PC-9 (cell line): ENCODE results near the gene UBE3A.

ENCODE experiments used
- CTCF ChIP-seq: fragments of 200-600 bp; sonication (generic); conservative IDR thresholded peaks from 2 replicates; pipeline ENCODE4 v1.6.1; 2017; ENCODE audit warnings: mixed run types, antibody characterized with exemption, mild to moderate bottlenecking, moderate library complexity
- EZH2 ChIP-seq: fragments of 200-600 bp; sonication (generic); IDR thresholded peaks from 2 replicates; pipeline ENCODE4 v1.8.0; 2017; ENCODE audit warnings: antibody characterized with exemption, low read depth

DNA sequence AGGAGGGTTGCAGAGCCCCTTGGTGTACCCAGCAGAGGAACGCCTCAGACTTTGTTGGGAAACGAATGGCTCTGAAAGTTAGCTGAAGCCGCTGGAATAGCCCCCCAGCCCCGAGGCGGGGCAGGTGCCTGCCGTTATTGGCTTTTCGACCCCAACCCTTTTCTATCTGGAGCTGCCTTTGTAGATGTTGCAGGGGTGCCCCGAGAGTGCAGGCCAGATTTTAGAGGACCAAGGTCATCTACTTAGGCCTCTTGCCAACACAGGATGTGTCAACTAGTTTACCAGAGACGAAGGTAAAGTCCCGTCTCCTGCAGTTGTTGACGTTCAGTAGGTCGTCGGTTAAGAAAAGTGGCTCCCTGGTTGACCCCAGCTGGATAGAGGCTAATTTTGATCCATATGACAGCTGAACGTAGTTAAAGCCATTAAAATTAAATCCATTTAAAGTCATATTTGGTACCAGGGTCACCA lies 579 bp upstream of the UBE3A start:
- TF ChIP-seq CTCF (no peak), EZH2 (no peak)
